Measurements from ENCODE around the gene ASGR2. TPM values are rescaled to one million over a fixed set of nuclear protein-coding genes. Genes with fewer than 3 reads are reported as not detected.

The ASGR2 gene
- total RNA-seq, 4 donors from 2014 or later: 0.66 to 1.4 (median 1.3) TPM; not detected in 1

- TF ChIP-seq CTCF (IDR thresholded peaks at IDR 0.05; ENCODE audit: low read depth): no peak
Measured at GRCh38 chr17:7130621-7131422, 16.2 kb upstream of the ASGR2 start.

- TF ChIP-seq CTCF (IDR thresholded peaks at IDR 0.05; ENCODE audit: low read depth): no peak
Measured at GRCh38 chr17:7129311-7129710, 14.7 kb upstream of the ASGR2 start.

DNA sequence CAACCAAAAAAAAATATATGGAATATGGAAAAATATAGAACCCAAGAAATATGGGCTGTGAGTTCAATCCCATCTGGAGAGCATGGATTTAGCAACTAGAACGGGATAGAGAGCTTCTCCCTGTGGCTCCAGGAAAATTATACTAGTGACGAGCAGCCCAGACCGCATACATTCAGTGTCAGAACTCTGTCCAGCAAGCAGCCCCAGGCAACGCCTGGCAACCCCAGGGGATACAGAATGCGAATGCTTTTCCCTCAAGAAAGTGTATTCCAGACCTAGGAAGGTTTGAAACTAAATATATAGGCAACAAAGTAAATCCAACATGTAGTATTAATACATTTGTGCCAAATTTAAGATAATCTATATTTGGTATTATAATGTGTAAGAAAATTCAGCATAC, 13.5 kb upstream of the ASGR2 start:
- TF ChIP-seq CTCF (IDR thresholded peaks at IDR 0.05; ENCODE audit: low read depth): no peak

DNA sequence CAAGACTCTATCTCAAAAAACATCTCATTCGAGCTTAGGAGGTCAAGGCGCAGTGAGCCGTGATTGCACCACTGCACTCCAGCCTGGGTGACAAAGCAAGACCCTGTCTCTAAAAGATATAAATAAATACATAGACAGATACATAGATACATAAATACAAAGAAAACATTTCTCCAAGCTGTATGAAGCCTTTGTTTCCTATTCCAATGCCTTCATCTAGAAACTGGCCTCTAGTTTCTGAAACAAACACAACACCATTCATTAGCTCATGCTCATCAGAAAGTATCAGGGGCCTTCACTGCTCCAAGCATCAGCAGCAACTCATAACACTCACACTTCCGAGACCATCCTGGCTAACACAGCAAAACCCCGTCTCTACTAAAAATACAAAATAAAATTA, 10.3 kb upstream of the ASGR2 start:
- TF ChIP-seq CTCF (IDR thresholded peaks at IDR 0.05; ENCODE audit: low read depth): no peak

DNA sequence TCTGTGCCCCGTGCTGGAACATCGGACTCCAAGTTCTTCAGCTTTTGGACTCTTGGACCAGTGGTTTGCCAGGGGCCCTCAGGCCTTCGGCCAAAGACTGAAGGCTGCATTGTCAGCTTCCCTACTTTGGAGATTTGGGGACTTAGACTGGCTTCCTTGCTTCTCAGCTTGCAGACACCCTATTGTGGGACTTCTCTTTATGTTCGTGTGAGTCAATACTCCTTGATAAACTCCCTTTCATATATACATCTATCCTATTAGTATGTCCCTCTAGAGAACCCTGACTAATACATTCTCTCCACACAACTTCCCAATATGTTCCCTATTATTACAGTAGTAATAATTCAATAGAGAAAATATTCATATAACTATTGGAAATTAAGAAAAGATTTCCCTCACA, 9.2 kb upstream of the ASGR2 start:
- no peak for TF ChIP-seq CTCF (IDR thresholded peaks at IDR 0.05; ENCODE audit: low read depth)

GRCh38 chr17:7122381-7122780, 7.8 kb upstream of the ASGR2 start:
- TF ChIP-seq CTCF (IDR thresholded peaks at IDR 0.05; ENCODE audit: low read depth): no peak

GRCh38 chr17:7120123-7120522, 5.5 kb upstream of the ASGR2 start:
- no peak for TF ChIP-seq CTCF (IDR thresholded peaks at IDR 0.05; ENCODE audit: low read depth)
